H9 (cell line): ENCODE results near the gene PRMT2. TPM values are rescaled to one million over a fixed set of nuclear protein-coding genes. Genes with fewer than 3 reads are reported as not detected.

Experiments
- DNase-seq: peaks from one replicate; pipeline ENCODE4 v3.0.0-alpha.2; 2017
- H2AFZ ChIP-seq: one replicate; pipeline ENCODE4 v1.6.1; 2013; ENCODE audit warnings: mild to moderate bottlenecking, low read length, control low read depth, moderate library complexity
- H2AK5ac ChIP-seq: 2 replicates; pipeline ENCODE4 v1.6.1; 2013; ENCODE audit warnings: low read length, control low read depth, mixed read lengths; ENCODE audit not compliant: insufficient read length
- H2BK120ac ChIP-seq: one replicate; pipeline ENCODE4 v1.6.1; 2013; ENCODE audit warnings: low read depth, mild to moderate bottlenecking, low read length, control low read depth, inconsistent platforms; ENCODE audit not compliant: poor library complexity, severe bottlenecking
- H2BK12ac ChIP-seq: 2 replicates; pipeline ENCODE4 v1.6.1; 2013; ENCODE audit warnings: low read length, control low read depth, mixed read lengths, low read depth; ENCODE audit not compliant: insufficient read length
- H2BK15ac ChIP-seq: 2 replicates; pipeline ENCODE4 v1.6.1; 2013; ENCODE audit warnings: low read depth, low read length, control low read depth
- H2BK20ac ChIP-seq: one replicate; pipeline ENCODE4 v1.6.1; 2013; ENCODE audit warnings: low read depth, mild to moderate bottlenecking, low read length, control low read depth, inconsistent platforms; ENCODE audit not compliant: poor library complexity, severe bottlenecking
- H2BK5ac ChIP-seq: 2 replicates; pipeline ENCODE4 v1.6.1; 2013; ENCODE audit warnings: low read length, control low read depth, mixed read lengths; ENCODE audit not compliant: insufficient read length
- H3K14ac ChIP-seq: 2 replicates; pipeline ENCODE4 v1.6.1; 2013; ENCODE audit warnings: low read length, control low read depth; ENCODE audit not compliant: insufficient read depth
- H3K18ac ChIP-seq: 2 replicates; pipeline ENCODE4 v1.6.1; 2013; ENCODE audit warnings: low read depth, mild to moderate bottlenecking, mixed read lengths, low read length, control low read depth; ENCODE audit not compliant: insufficient read length
- H3K23ac ChIP-seq: 2 replicates; pipeline ENCODE4 v1.6.1; 2013; ENCODE audit warnings: low read length, control low read depth, mixed read lengths, low read depth; ENCODE audit not compliant: insufficient read length
- H3K23me2 ChIP-seq: 2 replicates; pipeline ENCODE4 v1.6.1; 2013; ENCODE audit warnings: low read depth, mild to moderate bottlenecking, mixed read lengths, low read length, control low read depth; ENCODE audit not compliant: insufficient read length, poor library complexity, severe bottlenecking
- H3K27ac ChIP-seq: 2 replicates; pipeline ENCODE4 v1.5.1; 2013; ENCODE audit warnings: low read length, control low read depth, mixed read lengths, low read depth; ENCODE audit not compliant: insufficient read length
- H3K27me3 ChIP-seq: 2 replicates; pipeline ENCODE4 v1.6.1; 2013; ENCODE audit warnings: low read length, control low read depth, inconsistent platforms; ENCODE audit not compliant: insufficient read depth
- H3K4ac ChIP-seq: 2 replicates; pipeline ENCODE4 v1.6.1; 2013; ENCODE audit warnings: low read depth, mild to moderate bottlenecking, control low read depth, inconsistent platforms, low read length, moderate library complexity
- H3K4me1 ChIP-seq: 2 replicates; pipeline ENCODE4 v1.6.1; 2013; ENCODE audit warnings: low read length, control low read depth, inconsistent platforms; ENCODE audit not compliant: insufficient read depth
- H3K4me2 ChIP-seq: 2 replicates; pipeline ENCODE4 v1.6.1; 2013; ENCODE audit warnings: low read length, control low read depth, mixed read lengths; ENCODE audit not compliant: insufficient read length, insufficient read depth
- H3K56ac ChIP-seq: 2 replicates; pipeline ENCODE4 v1.6.1; 2013; ENCODE audit warnings: low read depth, mild to moderate bottlenecking, mixed read lengths, low read length, control low read depth; ENCODE audit not compliant: insufficient read length
- H3K79me1 ChIP-seq: 2 replicates; pipeline ENCODE4 v1.6.1; 2013; ENCODE audit warnings: low read depth, mild to moderate bottlenecking, moderate library complexity, low read length, control low read depth, inconsistent platforms; ENCODE audit not compliant: insufficient read depth, poor library complexity, severe bottlenecking
- H3K79me2 ChIP-seq: 2 replicates; pipeline ENCODE4 v1.6.1; 2013; ENCODE audit warnings: low read length, control low read depth, inconsistent platforms; ENCODE audit not compliant: insufficient read depth
- H3K9ac ChIP-seq: 2 replicates; pipeline ENCODE4 v1.6.1; 2013; ENCODE audit warnings: low read length, control low read depth, mixed read lengths; ENCODE audit not compliant: insufficient read length; ENCODE audit errors: extremely low read depth
- H3K9me3 ChIP-seq: one replicate; pipeline ENCODE4 v1.6.1; 2013; ENCODE audit warnings: low read depth, low read length, inconsistent platforms; ENCODE audit not compliant: control insufficient read depth
- H3T11ph ChIP-seq: one replicate; pipeline ENCODE4 v1.6.1; 2013; ENCODE audit warnings: mild to moderate bottlenecking, low read length, control low read depth, inconsistent platforms
- H4K20me1 ChIP-seq: one replicate; pipeline ENCODE4 v1.6.1; 2013; ENCODE audit not compliant: control insufficient read depth, insufficient read length, insufficient read depth
- H4K5ac ChIP-seq: 2 replicates; pipeline ENCODE4 v1.6.1; 2013; ENCODE audit warnings: low read depth, mild to moderate bottlenecking, mixed read lengths, low read length, control low read depth; ENCODE audit not compliant: insufficient read length
- H4K8ac ChIP-seq: replicated peaks from 2 replicates; pipeline ENCODE4 v1.6.1; 2013; ENCODE audit warnings: low read length, control low read depth, mixed read lengths, low read depth; ENCODE audit not compliant: insufficient read length
- H4K91ac ChIP-seq: 2 replicates; pipeline ENCODE4 v1.6.1; 2013; ENCODE audit warnings: low read depth, mild to moderate bottlenecking, moderate library complexity, mixed read lengths, low read length, control low read depth; ENCODE audit not compliant: insufficient read length
- H3K27ac Mint-ChIP-seq, 3 experiments: 2 replicates in 2 of 3; 3 replicates in 1 of 3; pipeline ENCODE4 v1.8.0; 2020 to 2021; ENCODE audit warnings: mixed read lengths in 3 of 3, mild to moderate bottlenecking in 1 of 3, moderate library complexity in 1 of 3
- H3K27me3 Mint-ChIP-seq: 2 replicates; pipeline ENCODE4 v1.8.0; 2021; ENCODE audit warnings: low read depth, mild to moderate bottlenecking, moderate library complexity, mixed read lengths
- H3K36me3 Mint-ChIP-seq, 3 experiments: 2 replicates in 2 of 3; 3 replicates in 1 of 3; pipeline ENCODE4 v1.8.0; 2020 to 2021; ENCODE audit warnings: low read depth in 3 of 3, mixed read lengths in 3 of 3; ENCODE audit not compliant: insufficient read depth in 1 of 3
- H3K4me1 Mint-ChIP-seq, 2 experiments: 2 replicates each; pipeline ENCODE4 v1.8.0; 2020; ENCODE audit warnings: mixed read lengths in 2 of 2
- H3K4me3 Mint-ChIP-seq, 2 experiments: 2 replicates in 1 of 2; 3 replicates in 1 of 2; pipeline ENCODE4 v1.8.0; 2020 to 2021; ENCODE audit warnings: mild to moderate bottlenecking in 2 of 2, mixed read lengths in 2 of 2, moderate library complexity in 1 of 2
- H3K9me3 Mint-ChIP-seq, 2 experiments: 2 replicates in 1 of 2; 3 replicates in 1 of 2; pipeline ENCODE4 v1.8.0; 2020; ENCODE audit warnings: mild to moderate bottlenecking in 2 of 2, mixed read lengths in 2 of 2, moderate library complexity in 1 of 2
- WGBS: extraction: QIAGEN DNeasy Blood & Tissue Kit; methylation state at CpG from one replicate; pipeline ENCODE4 v1.1.7; 2013; ENCODE audit warnings: missing lambda C conversion rate, low lambda C conversion rate, mixed read lengths; ENCODE audit not compliant: insufficient read length; ENCODE audit errors: extremely low coverage; 5-methylcytosine and 5-hydroxymethylcytosine counted together
- total RNA-seq: library from RNA; stranded (reverse); gene quantifications from 2 replicates; pipeline ENCODE4 v1.2.1, GENCODE V29; 2021
- TF ChIP-seq, protein P1 (sequence below): fragments of 200-600 bp; sonication (generic); conservative IDR thresholded peaks from 3 replicates; pipeline ENCODE4 v1.8.0; 2021; ENCODE audit warnings: antibody characterized with exemption, mild to moderate bottlenecking

Gene PRMT2
- total RNA-seq, 1 experiment from 2014 or later: 53.7 TPM

DNA sequence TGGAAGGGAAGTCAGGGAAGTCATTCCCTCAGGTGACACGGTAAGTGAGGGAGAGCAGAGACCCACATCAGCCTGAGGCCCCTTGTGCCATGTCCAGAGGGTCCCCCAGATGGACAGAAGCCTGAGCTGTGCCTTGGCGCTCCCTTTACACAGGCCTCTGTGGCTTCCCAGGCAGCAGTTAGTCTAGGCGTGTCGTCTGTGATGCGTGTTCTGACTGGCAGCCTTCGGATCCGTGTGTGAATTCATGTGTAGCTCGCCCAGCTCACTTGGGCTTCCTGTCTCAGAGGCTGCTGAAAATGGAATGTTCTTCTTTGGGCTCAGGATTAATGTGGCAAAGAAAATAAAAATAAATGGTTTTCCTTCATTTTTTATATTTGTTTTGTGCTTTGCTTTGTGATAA is 28.3 kb downstream of the PRMT2 start:
- H2BK20ac ChIP-seq: no peak overlapping the region
- H3K9me3 Mint-ChIP-seq: no peaks in the 10 kb centered on the region
- H2AK5ac ChIP-seq: no peak overlapping the region
- no peaks in the 10 kb centered on the region for H3K79me2 ChIP-seq
- H3K27me3 ChIP-seq: no peaks in the 10 kb centered on the region
- TF ChIP-seq, protein P1, sequence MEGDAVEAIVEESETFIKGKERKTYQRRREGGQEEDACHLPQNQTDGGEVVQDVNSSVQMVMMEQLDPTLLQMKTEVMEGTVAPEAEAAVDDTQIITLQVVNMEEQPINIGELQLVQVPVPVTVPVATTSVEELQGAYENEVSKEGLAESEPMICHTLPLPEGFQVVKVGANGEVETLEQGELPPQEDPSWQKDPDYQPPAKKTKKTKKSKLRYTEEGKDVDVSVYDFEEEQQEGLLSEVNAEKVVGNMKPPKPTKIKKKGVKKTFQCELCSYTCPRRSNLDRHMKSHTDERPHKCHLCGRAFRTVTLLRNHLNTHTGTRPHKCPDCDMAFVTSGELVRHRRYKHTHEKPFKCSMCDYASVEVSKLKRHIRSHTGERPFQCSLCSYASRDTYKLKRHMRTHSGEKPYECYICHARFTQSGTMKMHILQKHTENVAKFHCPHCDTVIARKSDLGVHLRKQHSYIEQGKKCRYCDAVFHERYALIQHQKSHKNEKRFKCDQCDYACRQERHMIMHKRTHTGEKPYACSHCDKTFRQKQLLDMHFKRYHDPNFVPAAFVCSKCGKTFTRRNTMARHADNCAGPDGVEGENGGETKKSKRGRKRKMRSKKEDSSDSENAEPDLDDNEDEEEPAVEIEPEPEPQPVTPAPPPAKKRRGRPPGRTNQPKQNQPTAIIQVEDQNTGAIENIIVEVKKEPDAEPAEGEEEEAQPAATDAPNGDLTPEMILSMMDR: no peak
- H4K5ac ChIP-seq: no peak overlapping the region
- H2BK12ac ChIP-seq: no peak overlapping the region
- no peak overlapping the region for H2AFZ ChIP-seq
- no peak overlapping the region for H2BK120ac ChIP-seq
- no peak overlapping the region for H3K4me3 Mint-ChIP-seq
- H3K36me3 Mint-ChIP-seq: peaks cover 0 to 14% (median 0%) of the 10 kb centered on the region in 3 experiments; a peak in 3 of 7 replicates
- H3K9ac ChIP-seq: no peak overlapping the region
- H3T11ph ChIP-seq: no peak overlapping the region
- no peaks in the 10 kb centered on the region for H3K9me3 ChIP-seq
- H3K27ac Mint-ChIP-seq: no peak overlapping the region
- H3K18ac ChIP-seq: no peak overlapping the region
- DNase-seq: no peak
- no CpG with 5 or more reads among the region's 8 CpGs for WGBS
- H2BK5ac ChIP-seq: no peak overlapping the region
- H3K79me1 ChIP-seq: no peaks in the 10 kb centered on the region
- H3K14ac ChIP-seq: no peak overlapping the region
- no peak overlapping the region for H3K4ac ChIP-seq
- H3K56ac ChIP-seq: no peak overlapping the region
- no peak overlapping the region for H3K23ac ChIP-seq
- no peak overlapping the region for H4K8ac ChIP-seq
- H3K27me3 Mint-ChIP-seq: peaks cover 2% of the 10 kb centered on the region; the same call in 1 of the 2 replicates
- no peak overlapping the region for H3K4me2 ChIP-seq
- no peak overlapping the region for H2BK15ac ChIP-seq
- peaks cover 16% of the 10 kb centered on the region for H3K23me2 ChIP-seq
- no peak overlapping the region for H3K27ac ChIP-seq
- H4K91ac ChIP-seq: no peak overlapping the region
- H3K4me1 Mint-ChIP-seq: peaks cover 7% of the 10 kb centered on the region in 2 experiments
- no peaks in the 10 kb centered on the region for H4K20me1 ChIP-seq
- H3K4me1 ChIP-seq: peaks cover 2% of the 10 kb centered on the region; the same call in 1 of the 2 replicates
